H1 (cell line): ENCODE results near the gene ARHGAP42. TPM values are rescaled to one million over a fixed set of nuclear protein-coding genes. Genes with fewer than 3 reads are reported as not detected.

Experiments
- CTCF ChIA-PET: fragments of 300-600 bp; sonication (Branson Sonifier 250); formaldehyde crosslinking; loops from one replicate; lab custom pipeline; 2021; ENCODE audit not compliant: partially characterized antibody; lab: Charles Lee
- POLR2A ChIA-PET: fragments of 300-600 bp; sonication (Branson Sonifier 250); formaldehyde crosslinking; loops from one replicate; lab custom pipeline; 2021; ENCODE audit warnings: inconsistent platforms; ENCODE audit not compliant: partially characterized antibody; lab: Charles Lee
- DNase-seq, 2 experiments: peaks; one replicate each; pipeline versions ENCODE4 v3.0.0 to v3.0.0-alpha.2; 2010 to 2022; ENCODE audit warnings: low spot score in 2 of 2, low read depth in 1 of 2, mixed read lengths in 1 of 2
- FAIRE-seq: peaks from 2 replicates; lab custom pipeline; 2011; peaks lifted over from hg19 to GRCh38; lab: Jason Lieb, UNC
- H2AFZ ChIP-seq: 2 replicates; pipeline ENCODE4 v1.8.1; 2012; ENCODE audit warnings: low read length, inconsistent platforms
- H2AK5ac ChIP-seq: 2 replicates; pipeline ENCODE4 v1.6.1; 2013; ENCODE audit warnings: low read depth, low read length
- H2BK120ac ChIP-seq: replicated peaks from 2 replicates; pipeline ENCODE3; 2013; ENCODE audit warnings: low read depth, low read length, inconsistent platforms
- H2BK12ac ChIP-seq: 2 replicates; pipeline ENCODE4 v1.6.1; 2013; ENCODE audit warnings: low read depth, low read length
- H2BK15ac ChIP-seq: 2 replicates; pipeline ENCODE4 v1.6.1; 2013; ENCODE audit warnings: low read length
- H2BK20ac ChIP-seq: 2 replicates; pipeline ENCODE4 v1.6.1; 2013; ENCODE audit warnings: low read length
- H2BK5ac ChIP-seq: 2 replicates; pipeline ENCODE4 v1.6.1; 2013; ENCODE audit warnings: low read depth, low read length
- H3K14ac ChIP-seq: 2 replicates; pipeline ENCODE4 v1.6.1; 2013; ENCODE audit warnings: inconsistent platforms; ENCODE audit not compliant: insufficient read length
- H3K18ac ChIP-seq: 2 replicates; pipeline ENCODE4 v1.6.1; 2013; ENCODE audit warnings: low read length; ENCODE audit errors: extremely low read depth
- H3K23ac ChIP-seq: 2 replicates; pipeline ENCODE4 v1.6.1; 2013; ENCODE audit warnings: inconsistent platforms; ENCODE audit not compliant: insufficient read length
- H3K23me2 ChIP-seq: 2 replicates; pipeline ENCODE4 v1.6.1; 2013; ENCODE audit warnings: low read depth, low read length
- H3K27ac ChIP-seq: 2 replicates; pipeline ENCODE4 v1.6.1; 2011; ENCODE audit warnings: low read depth, low read length, inconsistent platforms
- H3K27me3 ChIP-seq, 4 experiments: replicated peaks in 1 of 4; 1 replicate in 1 of 4; 2 replicates in 3 of 4; pipeline versions ENCODE4 v1.6.1 to v1.8.1; 2011 to 2013; ENCODE audit warnings: low read length in 3 of 4, mild to moderate bottlenecking in 3 of 4, inconsistent platforms in 2 of 4, mixed read lengths in 2 of 4, moderate library complexity in 1 of 4; ENCODE audit not compliant: control insufficient read depth in 3 of 4, insufficient read depth in 3 of 4; ENCODE audit errors: extremely low read depth in 1 of 4
- H3K36me3 ChIP-seq, 4 experiments: 2 replicates each; pipeline versions ENCODE4 v1.6.1 to v1.8.1; 2011 to 2013; ENCODE audit warnings: mild to moderate bottlenecking in 4 of 4, low read length in 3 of 4, moderate library complexity in 2 of 4, control low read depth in 1 of 4, inconsistent platforms in 1 of 4; ENCODE audit not compliant: insufficient read depth in 4 of 4, control insufficient read depth in 2 of 4
- H3K4ac ChIP-seq: replicated peaks from 2 replicates; pipeline ENCODE3; 2013; ENCODE audit warnings: low read length, low read depth, mixed read lengths, inconsistent platforms; ENCODE audit not compliant: insufficient read length
- H3K4me1 ChIP-seq, 4 experiments: replicated peaks in 1 of 4; 1 replicate in 1 of 4; 2 replicates in 3 of 4; pipeline versions ENCODE4 v1.6.1 to v1.8.1; 2011 to 2013; ENCODE audit warnings: low read length in 3 of 4, inconsistent platforms in 2 of 4, mixed read lengths in 1 of 4; ENCODE audit not compliant: insufficient read depth in 4 of 4, control insufficient read depth in 3 of 4
- H3K4me2 ChIP-seq, 2 experiments: 2 replicates each; pipeline versions ENCODE4 v1.6.1 to v1.8.1; 2011 to 2013; ENCODE audit warnings: low read depth in 2 of 2, low read length in 2 of 2, control low read depth in 1 of 2, inconsistent platforms in 1 of 2, mild to moderate bottlenecking in 1 of 2; ENCODE audit not compliant: insufficient read depth in 1 of 2
- H3K4me3 ChIP-seq, 4 experiments: fragments of 200-600, 300-600 bp in 1 of 4; sonication (generic), shearing (Covaris generic), sonication (Bioruptor Twin) in 1 of 4; 2 replicates each; pipeline versions ENCODE4 v1.5.1 to v1.8.1; 2011 to 2016; ENCODE audit warnings: low read length in 4 of 4, low read depth in 3 of 4, control low read depth in 2 of 4, inconsistent platforms in 2 of 4, mild to moderate bottlenecking in 2 of 4, mixed read lengths in 1 of 4, moderate library complexity in 1 of 4; ENCODE audit not compliant: insufficient read depth in 2 of 4; ENCODE audit errors: extremely low read depth in 1 of 4
- H3K56ac ChIP-seq: replicated peaks from 2 replicates; pipeline ENCODE3; 2013; ENCODE audit warnings: low read depth, mild to moderate bottlenecking, mixed read lengths, low read length, inconsistent platforms; ENCODE audit not compliant: insufficient read length
- H3K79me1 ChIP-seq: 2 replicates; pipeline ENCODE4 v1.6.1; 2013; ENCODE audit warnings: low read depth, low read length, control low read depth
- H3K79me2 ChIP-seq, 2 experiments: 2 replicates each; pipeline versions ENCODE4 v1.6.1 to v1.8.1; 2012 to 2013; ENCODE audit warnings: low read length in 2 of 2, mild to moderate bottlenecking in 2 of 2, inconsistent platforms in 1 of 2; ENCODE audit not compliant: insufficient read depth in 2 of 2, control insufficient read depth in 1 of 2
- H3K9ac ChIP-seq, 4 experiments: replicated peaks in 1 of 4; 1 replicate in 1 of 4; 2 replicates in 3 of 4; pipeline versions ENCODE4 v1.6.1 to v1.8.1; 2011 to 2013; ENCODE audit warnings: low read depth in 3 of 4, low read length in 3 of 4, control low read depth in 2 of 4, mild to moderate bottlenecking in 2 of 4, moderate library complexity in 2 of 4, inconsistent platforms in 1 of 4; ENCODE audit errors: extremely low read depth in 1 of 4
- H3K9me3 ChIP-seq, 2 experiments: 2 replicates each; pipeline versions ENCODE4 v1.6.1 to v1.8.1; 2012 to 2013; ENCODE audit warnings: mild to moderate bottlenecking in 2 of 2, moderate library complexity in 2 of 2, control low read depth in 1 of 2, inconsistent platforms in 1 of 2, low read depth in 1 of 2, low read length in 1 of 2, mixed read lengths in 1 of 2; ENCODE audit not compliant: insufficient read depth in 2 of 2
- H4K20me1 ChIP-seq, 2 experiments: replicated peaks in 1 of 2; 2 replicates each; pipeline versions ENCODE3 to v1.8.1; 2011 to 2013; ENCODE audit warnings: inconsistent platforms in 2 of 2, low read length in 2 of 2, mild to moderate bottlenecking in 1 of 2; ENCODE audit not compliant: insufficient read depth in 2 of 2, control insufficient read depth in 1 of 2
- H4K5ac ChIP-seq: 2 replicates; pipeline ENCODE4 v1.6.1; 2013; ENCODE audit warnings: low read length, low read depth, mixed read lengths, inconsistent platforms; ENCODE audit not compliant: insufficient read length
- H4K8ac ChIP-seq: 2 replicates; pipeline ENCODE4 v1.8.0; 2013; ENCODE audit warnings: mild to moderate bottlenecking, moderate library complexity, low read length, inconsistent platforms; ENCODE audit not compliant: insufficient read depth; ENCODE audit errors: extremely low read depth
- H4K91ac ChIP-seq: replicated peaks from 2 replicates; pipeline ENCODE3; 2013; ENCODE audit warnings: low read length, mixed read lengths, inconsistent platforms; ENCODE audit not compliant: insufficient read length
- E2F6 ChIP-seq: IDR thresholded peaks from 2 replicates; pipeline ENCODE4 v1.6.1; 2012; ENCODE audit warnings: inconsistent platforms
- SIN3A ChIP-seq, 2 experiments: IDR thresholded peaks in 1 of 2; conservative IDR thresholded peaks in 1 of 2; 2 replicates each; pipeline ENCODE4 v1.6.1; 2011 to 2012; ENCODE audit warnings: low read length in 2 of 2, improper control_type of control experiment in 1 of 2, low read depth in 1 of 2, mild to moderate bottlenecking in 1 of 2
- WGBS, 2 experiments: shearing (Covaris generic) in 1 of 2; methylation state at CpG; one replicate each; pipeline versions ENCODE4 v1.1.6 to v1.1.7; 2013 to 2015; ENCODE audit warnings: low lambda C conversion rate in 2 of 2, mixed read lengths in 2 of 2, inconsistent platforms in 1 of 2, low coverage in 1 of 2, missing lambda C conversion rate in 1 of 2; ENCODE audit not compliant: insufficient replicate concordance in 2 of 2, insufficient coverage in 1 of 2, insufficient read length in 1 of 2; ENCODE audit errors: extremely low coverage in 1 of 2, missing lambda C conversion rate in 1 of 2; 5-methylcytosine and 5-hydroxymethylcytosine counted together
- polyA plus RNA-seq, 7 experiments: library from polyadenylated mRNA; depleted of rRNA in 3 of 7; stranded (reverse) in 5 of 7; unstranded in 2 of 7; fragments of >200 nt in 5 of 7; fragments of 200-250 nt in 2 of 7; gene quantifications; 1 replicate in 5 of 7; 2 replicates in 1 of 7; 4 replicates in 1 of 7; pipeline versions ENCODE4 v1.2.1 to v1.2.3, GENCODE V29; 2011 to 2013; ENCODE audit warnings: missing spikeins in 2 of 7, mixed read lengths in 2 of 7
- total RNA-seq: library from RNA; stranded (reverse); fragmentation: NEBNext Ultra II Directional; extraction: Animal tissue kit (Norgen Biotek cat#: 25700); gene quantifications from 2 replicates; pipeline ENCODE4 v1.2.1, GENCODE V29; 2021

ARHGAP42 gene
- total and polyA plus RNA-seq, 2 of the 8 experiments (the other 6 are each of a cell fraction or from before 2014, with no cell fraction given) = 22.2 to 33.5 TPM

DNA sequence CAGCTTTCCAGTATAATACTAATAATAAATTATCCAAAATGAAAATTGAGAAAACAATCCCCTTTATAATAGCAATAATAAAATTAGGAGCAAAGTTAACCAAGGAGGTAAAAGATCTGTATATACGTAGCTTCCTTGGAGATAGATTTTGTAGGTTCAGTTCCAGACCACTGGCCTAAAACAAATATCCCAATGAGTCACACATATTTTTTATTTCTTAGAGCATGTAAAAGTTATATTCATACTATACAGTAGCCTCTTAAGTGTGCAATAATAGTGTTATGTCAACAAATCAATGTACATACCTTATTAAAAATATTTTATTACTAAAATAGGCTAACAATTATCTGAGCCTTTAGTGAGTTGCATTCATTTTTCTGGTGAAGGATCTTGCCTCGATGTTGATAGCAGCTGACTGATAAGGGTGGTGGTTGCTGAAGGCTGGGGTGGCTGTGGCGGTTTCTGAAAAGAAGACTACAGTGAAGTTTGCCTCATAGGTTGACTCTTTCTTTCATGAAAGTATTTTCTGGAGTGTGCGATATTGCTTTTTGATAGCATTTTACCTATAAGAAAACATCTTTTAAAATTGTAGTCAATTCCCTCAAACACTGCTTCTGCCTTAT, 178.5 kb downstream of the ARHGAP42 start:
- H3K56ac ChIP-seq = no peak overlapping the region
- H4K5ac ChIP-seq = no peak overlapping the region
- no peak overlapping the region for H2BK120ac ChIP-seq
- no peaks in the 10 kb centered on the region for H3K79me1 ChIP-seq
- no peak overlapping the region for H2AK5ac ChIP-seq
- no peak overlapping the region for H3K9ac ChIP-seq
- H3K18ac ChIP-seq = no peak overlapping the region
- H3K9me3 ChIP-seq = no peaks in the 10 kb centered on the region
- no peak overlapping the region for H3K4me2 ChIP-seq
- CTCF ChIA-PET = interaction anchor here (1.5 kb wide), 1 partner anchor 12 kb away, joined by 4 read pairs; no protein-coding TSS in a partner anchor
- H3K23me2 ChIP-seq = no peaks in the 10 kb centered on the region
- H2BK15ac ChIP-seq = no peak overlapping the region
- H3K27ac ChIP-seq = no peak overlapping the region
- FAIRE-seq = no peak
- no peaks in the 10 kb centered on the region for H4K20me1 ChIP-seq
- no peaks in the 10 kb centered on the region for H3K79me2 ChIP-seq
- peaks cover 0 to 7% (median 5%) of the 10 kb centered on the region in 4 experiments; a peak in 4 of 7 replicates for H3K4me1 ChIP-seq
- H2AFZ ChIP-seq = no peak overlapping the region
- H4K91ac ChIP-seq = no peak overlapping the region
- POLR2A ChIA-PET = no interaction called here
- H4K8ac ChIP-seq = no peak overlapping the region
- H3K4ac ChIP-seq = no peak overlapping the region
- 86% methylated on average over 4 of the region's 4 CpGs; no CpG with 5 or more reads in 1 of the 2 experiments for WGBS, 2 experiments
- H2BK12ac ChIP-seq = no peak overlapping the region
- H3K4me3 ChIP-seq = no peak overlapping the region
- H3K14ac ChIP-seq = no peak overlapping the region
- H2BK20ac ChIP-seq = no peak overlapping the region
- DNase-seq = no peak
- no peak overlapping the region for H3K23ac ChIP-seq
- no peaks in the 10 kb centered on the region for H3K36me3 ChIP-seq
- peaks cover 0 to 1% (median 0%) of the 10 kb centered on the region in 4 experiments; a peak in 1 of 7 replicates for H3K27me3 ChIP-seq
- H2BK5ac ChIP-seq = no peak overlapping the region
- TF ChIP-seq E2F6 (no peak), SIN3A (conservative IDR thresholded peaks at IDR 0.05 in 1 of 2, IDR thresholded peaks at IDR 0.05 in 1 of 2; ENCODE audit: low read depth in 1 of 2, low read length in 2 of 2) (no peak)
